HepG2 (cell line): ENCODE measurements around the gene SLC11A1. TPM values are rescaled to one million over a fixed set of nuclear protein-coding genes. Genes with fewer than 3 reads are reported as not detected.

ENCODE experiments used
- CSRNP1 ChIP-seq: sonication (generic); formaldehyde crosslinking; IDR thresholded peaks from 2 replicates; pipeline ENCODE4 v1.8.1; 2023; ENCODE audit warnings: mild to moderate bottlenecking, missing genetic modification reagents
- EZH2 ChIP-seq: conservative IDR thresholded peaks from 2 replicates; pipeline ENCODE4 v1.6.1; 2012; ENCODE audit warnings: mild to moderate bottlenecking, low read depth, low read length, moderate library complexity
- HINFP ChIP-seq: sonication (generic); formaldehyde crosslinking; IDR thresholded peaks from 2 replicates; pipeline ENCODE4 v1.4.0; 2020; ENCODE audit warnings: low read depth, mild to moderate bottlenecking, missing genetic modification reagents
- MLX ChIP-seq: IDR thresholded peaks from 2 replicates; pipeline ENCODE4 v1.6.1; 2016
- MLXIP ChIP-seq: sonication (generic); formaldehyde crosslinking; IDR thresholded peaks from 2 replicates; pipeline ENCODE4 v1.9.0; 2021; ENCODE audit warnings: missing genetic modification reagents, borderline replicate concordance
- PREB ChIP-seq: sonication (generic); formaldehyde crosslinking; IDR thresholded peaks from 2 replicates; pipeline ENCODE4 v1.4.0; 2020; ENCODE audit warnings: missing genetic modification reagents
- RCOR2 ChIP-seq: IDR thresholded peaks from 2 replicates; pipeline ENCODE4 v1.6.1; 2016; ENCODE audit warnings: missing biosample characterization, missing genetic modification reagents
- REPIN1 ChIP-seq: sonication (generic); formaldehyde crosslinking; IDR thresholded peaks from 2 replicates; pipeline ENCODE4 v1.8.0; 2022; ENCODE audit warnings: missing genetic modification reagents, low read depth, mild to moderate bottlenecking, borderline replicate concordance
- ZEB1 ChIP-seq: IDR thresholded peaks from 2 replicates; pipeline ENCODE4 v1.6.1; 2012; ENCODE audit warnings: mild to moderate bottlenecking, low read depth, inconsistent platforms; ENCODE audit not compliant: insufficient replicate concordance
- ZKSCAN8 ChIP-seq: IDR thresholded peaks from 2 replicates; pipeline ENCODE4 v1.6.1; 2016; ENCODE audit warnings: borderline replicate concordance, missing genetic modification reagents, missing compliant biosample characterization
- ZNF205 ChIP-seq: IDR thresholded peaks from 2 replicates; pipeline ENCODE4 v1.6.1; 2018; ENCODE audit warnings: missing biosample characterization, missing genetic modification reagents
- ZNF609 ChIP-seq: sonication (generic); formaldehyde crosslinking; IDR thresholded peaks from 2 replicates; pipeline ENCODE4 v1.4.0; 2020; ENCODE audit warnings: mild to moderate bottlenecking, missing genetic modification reagents, borderline replicate concordance
- ZNF747 ChIP-seq: sonication (generic); formaldehyde crosslinking; IDR thresholded peaks from 2 replicates; pipeline ENCODE4 v1.8.1; 2023; ENCODE audit warnings: missing genetic modification reagents, mild to moderate bottlenecking, borderline replicate concordance
- polyA plus RNA-seq, 8 experiments: library from polyadenylated mRNA; depleted of rRNA in 3 of 8; stranded (reverse) in 7 of 8; unstranded in 1 of 8; fragments of >200 nt; fragmentation: Illumina TruSeq in 4 of 8; extraction: Trizol in 4 of 8; gene quantifications; 2 replicates each; pipeline versions ENCODE4 v1.2.1 to v1.2.3, GENCODE V29; 2011 to 2016; ENCODE audit warnings: low read depth in 4 of 8, missing spikeins in 1 of 8, mixed read lengths in 1 of 8; ENCODE audit not compliant: insufficient read depth in 1 of 8
- total RNA-seq, 5 experiments: library from RNA; depleted of rRNA; stranded (reverse); fragments of >200 nt; fragmentation: Illumina TruSeq; extraction: Trizol; gene quantifications; 2 replicates each; pipeline ENCODE4 v1.2.3, GENCODE V29; 2016; ENCODE audit warnings: low read depth in 1 of 5

The SLC11A1 gene
- total and polyA plus RNA-seq, 2 of the 13 experiments (the other 11 are each of a cell fraction or from before 2014, with no cell fraction given) = 0.33 to 2.3 TPM

- TF ChIP-seq ZNF609 (CRISPR knock-in tag) (peak; percentile 92), ZNF747 (CRISPR knock-in tag) (peak; percentile 79; the same call in 1 of the 2 replicates), ZEB1 (no peak), MLX (peak; percentile 55; the same call in 1 of the 2 replicates), CSRNP1 (no peak; the same call in 1 of the 2 replicates), ZKSCAN8 (CRISPR knock-in tag) (peak; percentile 92), REPIN1 (CRISPR knock-in tag) (peak; percentile 92), RCOR2 (CRISPR knock-in tag) (peak; percentile 81), EZH2 (no peak), PREB (no peak), MLXIP (CRISPR knock-in tag) (no peak), ZNF205 (0 out of 2 replicates have a peak, but pooled peaks have one; percentile 82), HINFP (CRISPR knock-in tag) (peak; percentile 93)
These were observed 19.1 kb downstream of the SLC11A1 start (continued) for GRCh38 chr2:218400930-218401881.
